ENCODE results near the gene SARM1. TPM values are rescaled to one million over a fixed set of nuclear protein-coding genes. Genes with fewer than 3 reads are reported as not detected.

SARM1 gene
- total and polyA plus RNA-seq, 9 of the 15 experiments (the other 6 are each of a cell fraction or from before 2014, with no cell fraction given) = 0.04 to 0.55 (median 0.11) TPM; not detected in 2

DNA sequence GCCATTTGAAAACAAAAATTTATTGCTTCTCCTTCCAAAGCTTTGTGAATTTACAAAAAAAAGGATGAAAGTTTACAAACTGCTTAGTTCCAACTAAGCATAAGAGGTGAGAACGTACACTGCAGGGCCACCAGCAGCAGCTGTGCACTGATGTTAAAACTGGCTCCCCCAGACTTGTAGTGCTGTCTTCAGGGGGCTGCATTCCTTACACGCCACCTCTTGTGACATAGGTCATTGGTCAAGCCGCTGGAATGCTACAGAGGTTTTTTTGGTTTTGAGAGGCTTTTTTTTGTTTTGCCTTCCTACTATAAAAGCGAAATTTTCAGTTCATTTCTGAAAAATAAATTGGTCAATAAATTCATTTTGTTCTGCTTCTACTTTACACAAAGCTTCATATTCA is 43.2 kb upstream of the SARM1 start (continued):
- TF ChIP-seq ZNF324 (CRISPR knock-in tag; IDR thresholded peaks at IDR 0.05) (no peak), ARID3A (IDR thresholded peaks at IDR 0.05; ENCODE audit: borderline replicate concordance, low read depth, low read length) (no peak), ZBTB34 (CRISPR knock-in tag; IDR thresholded peaks at IDR 0.05) (no peak), ZNF644 (tag; IDR thresholded peaks at IDR 0.05; ENCODE audit: low read depth) (no peak), GABPB1 (CRISPR knock-in tag; IDR thresholded peaks at IDR 0.05) (no peak), SMARCB1 (IDR thresholded peaks at IDR 0.05; ENCODE audit: insufficient read length, low read depth) (no peak)

DNA sequence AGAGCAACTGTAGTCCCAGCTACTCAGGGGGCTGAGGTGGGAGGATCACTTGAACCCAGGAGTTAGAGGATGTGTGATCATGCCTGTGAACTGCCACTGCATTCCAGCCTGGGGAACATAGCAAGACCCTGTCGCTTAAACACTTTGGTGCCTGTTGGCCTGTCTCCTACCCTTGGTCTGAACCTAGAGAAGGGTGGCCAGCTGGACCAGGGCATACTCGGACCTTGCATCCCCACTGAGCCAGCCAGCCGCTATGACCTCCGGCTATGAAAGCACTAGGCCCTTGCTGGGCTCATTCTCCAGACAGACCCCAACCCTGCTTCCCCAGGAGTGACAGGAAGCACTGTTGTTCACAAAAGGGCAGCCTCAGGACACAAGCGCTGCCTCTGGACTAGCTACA is 40.8 kb upstream of the SARM1 start:
- WGBS (ENCODE audit: insufficient coverage, low coverage, missing lambda C conversion rate) = 97% methylated on average over 4 of the region's 5 CpGs

More for the DNA sequence above, 40.8 kb upstream of the SARM1 start:
- no peak for TF ChIP-seq HCFC1 (IDR thresholded peaks at IDR 0.05; ENCODE audit: low read depth, low read length)
- no peak for TF ChIP-seq FOXK1 (CRISPR knock-in tag; IDR thresholded peaks at IDR 0.05; ENCODE audit: borderline replicate concordance)
- TF ChIP-seq POLR2A (conservative IDR thresholded peaks at IDR 0.05) = peak; percentile 23
- 0 out of 2 replicates have a peak, but pooled peaks have one; percentile 22 for TF ChIP-seq SUPT5H (IDR thresholded peaks at IDR 0.05)
- no peak for TF ChIP-seq RAD21 (CRISPR knock-in tag; conservative IDR thresholded peaks at IDR 0.05 in 1 of 2, IDR thresholded peaks at IDR 0.05 in 1 of 2)
- TF ChIP-seq ZNF707 (CRISPR knock-in tag; conservative IDR thresholded peaks at IDR 0.05) = no peak
- TF ChIP-seq POLR2AphosphoS2 (IDR thresholded peaks at IDR 0.05; ENCODE audit: low read length) = 0 out of 2 replicates have a peak, but pooled peaks have one; percentile 36
- TF ChIP-seq, protein P1, sequence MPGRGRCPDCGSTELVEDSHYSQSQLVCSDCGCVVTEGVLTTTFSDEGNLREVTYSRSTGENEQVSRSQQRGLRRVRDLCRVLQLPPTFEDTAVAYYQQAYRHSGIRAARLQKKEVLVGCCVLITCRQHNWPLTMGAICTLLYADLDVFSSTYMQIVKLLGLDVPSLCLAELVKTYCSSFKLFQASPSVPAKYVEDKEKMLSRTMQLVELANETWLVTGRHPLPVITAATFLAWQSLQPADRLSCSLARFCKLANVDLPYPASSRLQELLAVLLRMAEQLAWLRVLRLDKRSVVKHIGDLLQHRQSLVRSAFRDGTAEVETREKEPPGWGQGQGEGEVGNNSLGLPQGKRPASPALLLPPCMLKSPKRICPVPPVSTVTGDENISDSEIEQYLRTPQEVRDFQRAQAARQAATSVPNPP (IDR thresholded peaks at IDR 0.05; ENCODE audit: borderline replicate concordance, insufficient read depth, insufficient read length) = no peak
- Histone ChIP-seq H3K27ac (ENCODE audit: extremely low read depth, low read depth, low read length) (no peak overlapping the region), H3K9ac (ENCODE audit: insufficient read depth in 1 of 2, low read depth in 2 of 2, low read length in 2 of 2) (no peak overlapping the region), H2AFZ (ENCODE audit: low read depth, low read length) (no peak overlapping the region), H3K4me3 (no peak overlapping the region), H3K9me3 (replicated peaks; ENCODE audit: control insufficient read depth, insufficient read depth, low read depth, low read length) (no peaks in the 10 kb centered on the region; the same call in 1 of the 2 replicates), H3K4me2 (ENCODE audit: insufficient read depth, low read length) (no peak overlapping the region), H3K79me2 (ENCODE audit: control insufficient read depth, insufficient read depth, low read length) (peaks cover 17% of the 10 kb centered on the region), H3K4me1 (replicated peaks in 1 of 2; ENCODE audit: control insufficient read depth in 2 of 2, insufficient read depth in 2 of 2, low read length in 2 of 2) (peaks cover 10 to 12% of the 10 kb centered on the region in 2 experiments; a peak in 4 of 5 replicates), H3K9me1 (ENCODE audit: control insufficient read depth, insufficient read depth, low read length) (no peaks in the 10 kb centered on the region), H3K36me3 (ENCODE audit: control insufficient read depth, insufficient read depth, low read length) (peaks cover 53% of the 10 kb centered on the region), H4K20me1 (replicated peaks; ENCODE audit: control insufficient read depth, insufficient read depth, low read length) (peaks cover 9% of the 10 kb centered on the region), H3K27me3 (ENCODE audit: control insufficient read depth in 2 of 2, insufficient read depth in 2 of 2, low read length in 2 of 2) (no peaks in the 10 kb centered on the region)
- ATAC-seq = no peak
- in situ Hi-C loops (cut with MboI) = no loop called here
- ChIA-PET CTCF (ENCODE audit: low intra/inter-chr PET ratio) (no interaction called here), POLR2A (interaction anchor here (0.7 to 6.5 kb wide), 8 partner anchors 9 to 290 kb away, joined by 3 to 62 read pairs (median 4); partner anchors contain the start of genes POLDIP2 and TMEM97)
- intact Hi-C loops (cut with micrococcal nuclease) = no loop called here
- DNase-seq (ENCODE audit: extremely low read depth in 1 of 4, low spot score in 3 of 4) = no peak
- FAIRE-seq = no peak
- BruUV-seq (replicated peaks) = no TSS peak

Measured in K562 (cell line).